IMR-90 (cell line): ENCODE results near the gene CEBPG. TPM values are rescaled to one million over a fixed set of nuclear protein-coding genes. Genes with fewer than 3 reads are reported as not detected.

Source experiments
- ATAC-seq: fragments of 200-7000 bp; cut with Tn5 transposase; 2 replicates; pipeline ENCODE4 v1.9.1; 2020; ENCODE audit warnings: low read depth, mild to moderate bottlenecking, moderate library complexity
- BruUV-seq: library from RNA; stranded (reverse); fragments of 400-500 nt; replicated peaks from 2 replicates; lab custom pipeline; 2021; lab: Mats Ljungman, UMichigan
- CTCF ChIA-PET: fragments of 300-600 bp; formaldehyde crosslinking; extraction: SDS; loops from one replicate; lab custom pipeline; 2021; ENCODE audit warnings: antibody characterized with exemption; lab: Yijun Ruan, JAX
- POLR2A ChIA-PET: fragments of 300-600 bp; sonication (Branson Sonifier 250); formaldehyde crosslinking; loops from one replicate; lab custom pipeline; 2022; ENCODE audit warnings: antibody characterized with exemption; ENCODE audit not compliant: unreplicated experiment; lab: Charles Lee
- DNase-seq: peaks from one replicate; pipeline ENCODE4 v3.0.0; 2013
- H2AFZ ChIP-seq: replicated peaks from 2 replicates; pipeline ENCODE3; 2013; ENCODE audit warnings: low read length, mild to moderate bottlenecking; ENCODE audit not compliant: poor library complexity
- H2AK5ac ChIP-seq: 2 replicates; pipeline ENCODE4 v1.6.1; 2013; ENCODE audit warnings: low read depth, low read length, inconsistent platforms
- H2AK9ac ChIP-seq: replicated peaks from 2 replicates; pipeline ENCODE3; 2013; ENCODE audit warnings: mild to moderate bottlenecking, low read depth, low read length, moderate library complexity; ENCODE audit not compliant: poor library complexity
- H2BK120ac ChIP-seq: 2 replicates; pipeline ENCODE4 v1.6.1; 2013; ENCODE audit warnings: low read depth, low read length, inconsistent platforms
- H2BK15ac ChIP-seq: 3 replicates; pipeline ENCODE4 v1.6.1; 2013; ENCODE audit warnings: low read depth, low read length, inconsistent platforms
- H2BK20ac ChIP-seq: 2 replicates; pipeline ENCODE4 v1.6.1; 2013; ENCODE audit warnings: low read depth, mild to moderate bottlenecking, inconsistent platforms, low read length, moderate library complexity
- H2BK5ac ChIP-seq: 2 replicates; pipeline ENCODE4 v1.6.1; 2013; ENCODE audit warnings: mild to moderate bottlenecking, low read depth, low read length, inconsistent platforms; ENCODE audit not compliant: poor library complexity, severe bottlenecking
- H3K14ac ChIP-seq: replicated peaks from 2 replicates; pipeline ENCODE4 v1.6.1; 2013; ENCODE audit warnings: low read depth, low read length, inconsistent platforms
- H3K18ac ChIP-seq: 2 replicates; pipeline ENCODE4 v1.6.1; 2013; ENCODE audit warnings: low read depth, low read length, control low read depth
- H3K23ac ChIP-seq: 2 replicates; pipeline ENCODE4 v1.6.1; 2013; ENCODE audit warnings: low read depth, low read length, inconsistent platforms
- H3K27ac ChIP-seq: 2 replicates; pipeline ENCODE4 v1.5.1; 2013; ENCODE audit warnings: mild to moderate bottlenecking, control low read depth, low read length; ENCODE audit not compliant: insufficient read depth
- H3K27me3 ChIP-seq: 2 replicates; pipeline ENCODE4 v1.6.1; 2013; ENCODE audit warnings: low read length; ENCODE audit not compliant: control insufficient read depth, insufficient read depth
- H3K36me3 ChIP-seq: 2 replicates; pipeline ENCODE4 v1.6.1; 2013; ENCODE audit warnings: low read length, mixed read lengths; ENCODE audit not compliant: control insufficient read depth, insufficient read depth
- H3K4ac ChIP-seq: 2 replicates; pipeline ENCODE4 v1.6.1; 2013; ENCODE audit warnings: low read depth, low read length, inconsistent platforms
- H3K4me1 ChIP-seq: 2 replicates; pipeline ENCODE4 v1.6.1; 2013; ENCODE audit warnings: low read length, mixed read lengths; ENCODE audit not compliant: control insufficient read depth, insufficient read depth
- H3K4me2 ChIP-seq: 2 replicates; pipeline ENCODE4 v1.6.1; 2013; ENCODE audit warnings: low read depth, mild to moderate bottlenecking, control low read depth, low read length, moderate library complexity
- H3K4me3 ChIP-seq: 2 replicates; pipeline ENCODE4 v1.5.1; 2013; ENCODE audit warnings: low read depth, mild to moderate bottlenecking, control low read depth, low read length, moderate library complexity; ENCODE audit not compliant: insufficient read depth
- H3K56ac ChIP-seq: 2 replicates; pipeline ENCODE4 v1.6.1; 2013; ENCODE audit warnings: low read length, inconsistent platforms; ENCODE audit not compliant: insufficient read depth; ENCODE audit errors: extremely low read depth
- H3K79me1 ChIP-seq, 2 experiments: 2 replicates each; pipeline ENCODE4 v1.6.1; 2013; ENCODE audit warnings: low read length in 2 of 2, inconsistent platforms in 1 of 2, low read depth in 1 of 2
- H3K9ac ChIP-seq: 2 replicates; pipeline ENCODE4 v1.6.1; 2013; ENCODE audit warnings: low read depth, low read length, control low read depth
- H3K9me1 ChIP-seq: 2 replicates; pipeline ENCODE4 v1.6.1; 2013; ENCODE audit warnings: low read length, inconsistent platforms; ENCODE audit not compliant: insufficient read depth
- H3K9me3 ChIP-seq: 2 replicates; pipeline ENCODE4 v1.6.1; 2013; ENCODE audit warnings: low read length; ENCODE audit not compliant: control insufficient read depth, insufficient read depth
- H4K20me1 ChIP-seq: 2 replicates; pipeline ENCODE4 v1.6.1; 2013; ENCODE audit warnings: low read length, inconsistent platforms; ENCODE audit not compliant: insufficient read depth
- H4K5ac ChIP-seq: 2 replicates; pipeline ENCODE4 v1.6.1; 2013; ENCODE audit warnings: mild to moderate bottlenecking, low read depth, low read length, control low read depth
- H4K8ac ChIP-seq, 2 experiments: 2 replicates each; pipeline ENCODE4 v1.6.1; 2013; ENCODE audit warnings: low read depth in 2 of 2, low read length in 2 of 2, control low read depth in 1 of 2, inconsistent platforms in 1 of 2
- H4K91ac ChIP-seq: 2 replicates; pipeline ENCODE4 v1.6.1; 2013; ENCODE audit warnings: low read depth, low read length, inconsistent platforms; ENCODE audit not compliant: insufficient read depth
- CHD1 ChIP-seq: IDR thresholded peaks from 2 replicates; pipeline ENCODE4 v1.6.1; 2012; ENCODE audit warnings: low read depth, low read length, improper control_type of control experiment
- POLR2A ChIP-seq: IDR thresholded peaks from 2 replicates; pipeline ENCODE4 v1.6.1; 2012; ENCODE audit warnings: mild to moderate bottlenecking, low read depth, low read length
- WGBS, 2 experiments: methylation state at CpG; one replicate each; pipeline versions ENCODE4 v1.1.5 to v1.1.7; 2013; ENCODE audit warnings: missing lambda C conversion rate in 2 of 2; ENCODE audit not compliant: insufficient read length in 1 of 2; ENCODE audit errors: extremely low coverage in 2 of 2; 5-methylcytosine and 5-hydroxymethylcytosine counted together
- dilution Hi-C: fragments of 300-500 bp; cut with HindIII; formaldehyde crosslinking; loops from one replicate; pipeline ENCODE4 v1.14.3; 2018; ENCODE audit warnings: low sequenced_read_pairs; ENCODE audit not compliant: unreplicated experiment
- in situ Hi-C: fragments of 300-500 bp; cut with MboI; formaldehyde crosslinking; loops from 3 replicates; pipeline ENCODE4 v1.14.3; 2019; ENCODE audit warnings: low sequenced_read_pairs, inconsistent platforms, mixed read lengths
- intact Hi-C: fragments of 100-400 bp; cut with micrococcal nuclease; formaldehyde crosslinking; loops from 2 replicates; pipeline ENCODE4 v1.10.0; 2022
- polyA plus RNA-seq, 3 experiments: library from polyadenylated mRNA; depleted of rRNA; stranded (reverse); fragments of >200 nt; gene quantifications; 2 replicates each; pipeline ENCODE4 v1.2.3, GENCODE V29; 2012; ENCODE audit warnings: low replicate concordance in 1 of 3
- total RNA-seq: library from RNA; depleted of rRNA; stranded (reverse); fragments of >200 nt; gene quantifications from 2 replicates; pipeline ENCODE4 v1.2.3, GENCODE V29; 2012

CEBPG gene
- total and polyA plus RNA-seq, 2 of the 4 experiments (the other 2 are of a cell fraction) = 9.2 to 14.3 TPM

GRCh38 chr19:33375837-33376159 is 2.3 kb downstream of the CEBPG start:
- Histone ChIP-seq H3K9ac (no peak overlapping the region), H3K18ac (no peak overlapping the region), H3K27me3 (no peaks in the 10 kb centered on the region), H3K4me2 (peak overlapping the region; percentile 47; the same call in 1 of the 2 replicates), H3K14ac (no peak overlapping the region; the same call in 1 of the 2 replicates), H2BK5ac (no peak overlapping the region), H3K23ac (peak overlapping the region; percentile 64; the same call in 1 of the 2 replicates), H4K8ac (no peak overlapping the region), H3K4me1 (peaks cover 8% of the 10 kb centered on the region), H4K91ac (no peak overlapping the region), H3K56ac (no peak overlapping the region), H3K9me3 (no peaks in the 10 kb centered on the region), H3K79me1 (peaks cover 18 to 56% of the 10 kb centered on the region in 2 experiments), H3K27ac (no peak overlapping the region), H2BK20ac (no peak overlapping the region), H2AFZ (no peak overlapping the region), H2AK9ac (no peak overlapping the region), H3K4ac (peak overlapping the region; percentile 3; the same call in 1 of the 2 replicates), H2AK5ac (0 out of 2 replicates have a peak overlapping the region, but pooled peaks have one; percentile 18), H3K9me1 (peaks cover 30% of the 10 kb centered on the region), H3K4me3 (no peak overlapping the region), H4K5ac (no peak overlapping the region), H3K36me3 (peaks cover 6% of the 10 kb centered on the region), H2BK120ac (no peak overlapping the region), H4K20me1 (peaks cover 66% of the 10 kb centered on the region), H2BK15ac (no peak overlapping the region)
- dilution Hi-C loops (no loop called here), intact Hi-C loops (no loop called here), in situ Hi-C loops (no loop called here)
- BruUV-seq = no TSS peak
- POLR2A ChIA-PET = no interaction called here
- WGBS, 2 experiments = 67 to 100% methylated on average over 1 of the region's 1 CpG
- CTCF ChIA-PET = no interaction called here
- DNase-seq (peak; percentile 51), ATAC-seq (no peak)
- TF ChIP-seq CHD1 (0 out of 2 replicates have a peak, but pooled peaks have one; percentile 9), POLR2A (no peak)
